Measurements from ENCODE around the gene MVB12B.

The MVB12B gene

DNA sequence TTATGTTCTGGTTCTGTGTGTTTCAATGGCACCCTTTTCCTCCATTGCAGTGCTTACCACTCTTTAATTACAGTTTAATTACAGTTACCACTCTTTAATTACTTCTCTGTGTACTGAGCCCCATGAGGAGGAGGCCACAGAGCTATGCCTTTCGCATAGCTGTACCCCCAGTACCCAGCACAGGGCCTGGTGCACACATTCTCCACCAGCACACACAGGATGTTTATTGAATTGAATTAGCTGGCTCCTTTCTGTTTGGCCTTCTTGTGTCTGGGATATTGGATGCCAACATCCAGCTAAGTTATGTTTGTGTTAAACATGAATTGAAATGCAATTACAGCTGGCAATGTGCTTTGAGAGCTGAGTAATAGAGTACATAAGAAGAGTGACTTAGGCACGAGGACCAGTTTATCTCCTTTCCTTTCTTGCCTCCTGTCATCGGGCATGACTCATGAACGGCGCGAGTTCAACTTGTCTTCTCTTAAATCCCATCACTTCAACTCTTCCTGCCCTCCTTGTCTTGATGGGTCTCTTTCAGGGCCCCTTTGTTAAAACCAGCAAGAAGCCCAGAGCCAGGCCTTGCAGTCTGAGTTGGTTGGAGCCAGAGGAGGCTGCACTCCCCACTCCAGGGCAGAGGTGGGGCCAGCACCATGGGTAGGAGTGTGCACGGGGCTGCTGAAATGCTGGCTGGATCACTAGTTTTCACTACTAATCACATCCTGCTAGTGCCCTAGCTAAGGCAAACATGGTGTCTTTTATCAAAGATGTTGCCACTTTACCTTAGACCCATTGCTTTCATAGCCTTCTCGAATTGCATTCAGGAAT, 37.4 kb downstream of the MVB12B start:
- no peak for FAIRE-seq

DNA sequence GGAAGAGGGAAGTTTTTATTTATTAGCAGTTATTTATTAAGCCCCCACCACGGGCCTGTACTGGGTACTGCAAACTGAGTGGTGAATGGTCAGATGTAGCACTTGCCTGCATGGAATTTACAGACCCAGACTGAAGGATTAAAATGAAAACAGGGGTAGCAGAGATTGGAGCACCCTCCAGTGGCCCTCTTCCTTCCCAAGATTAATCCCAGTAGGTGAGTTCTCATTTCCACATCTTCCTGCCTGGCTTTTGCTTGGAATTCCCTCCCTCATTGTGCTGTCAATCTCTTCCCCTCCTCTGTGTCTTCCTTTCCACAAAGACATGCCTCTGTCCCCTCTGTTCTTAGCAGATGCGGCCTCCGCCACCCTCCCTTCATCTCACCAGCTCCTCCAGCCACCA, 39.2 kb downstream of the MVB12B start:
- no peak for FAIRE-seq

DNA sequence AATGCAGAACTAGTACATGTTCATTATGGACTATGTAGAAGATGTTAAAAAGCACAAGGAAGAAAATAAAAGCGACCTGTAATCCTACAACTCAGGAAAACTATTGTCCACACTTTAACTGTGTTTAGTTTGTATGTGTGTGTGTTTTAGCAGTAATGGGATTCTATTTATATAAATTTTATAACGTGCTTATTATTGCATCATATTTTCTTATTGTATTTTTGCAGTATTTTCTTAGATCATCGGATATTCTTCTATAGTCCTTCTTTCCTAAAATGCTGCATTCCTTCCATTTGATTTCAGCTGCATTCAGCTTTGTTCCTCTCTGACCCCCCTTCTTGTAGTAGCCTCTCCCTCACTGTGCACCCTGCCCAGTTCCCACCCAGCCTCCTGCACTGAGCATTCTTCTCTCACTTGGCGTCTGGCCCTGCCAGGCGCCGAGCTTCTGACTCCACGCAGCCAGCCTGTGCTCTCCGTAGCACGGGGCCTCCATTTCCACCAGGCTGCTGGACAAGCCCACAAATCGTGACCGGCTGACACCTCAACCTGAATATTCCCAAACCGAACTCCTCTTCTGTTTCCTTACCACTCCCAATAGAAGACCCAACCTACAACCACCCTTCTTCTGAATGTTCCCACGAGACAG, 39.9 kb downstream of the MVB12B start:
- FAIRE-seq: no peak

DNA sequence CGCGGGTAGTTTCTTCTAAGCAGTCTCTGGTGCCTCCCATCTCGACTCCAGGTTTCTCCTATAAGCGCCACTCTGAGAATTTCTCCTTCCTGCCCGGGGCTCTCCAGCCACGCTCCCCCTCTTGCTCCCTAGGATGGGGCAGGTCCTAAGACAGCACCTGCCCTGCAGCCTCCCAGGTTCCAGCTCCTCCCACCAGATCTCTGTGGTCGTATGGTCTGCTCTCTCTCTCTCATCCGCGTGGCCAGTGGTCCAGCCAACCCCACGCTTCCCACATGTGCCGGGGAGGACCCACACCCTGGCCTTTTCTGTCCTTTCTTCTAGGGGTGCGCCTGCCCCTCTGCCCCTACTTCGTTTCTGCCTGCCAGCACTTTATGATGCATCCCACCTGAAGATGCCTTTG, 40.5 kb downstream of the MVB12B start:
- FAIRE-seq: no peak

DNA sequence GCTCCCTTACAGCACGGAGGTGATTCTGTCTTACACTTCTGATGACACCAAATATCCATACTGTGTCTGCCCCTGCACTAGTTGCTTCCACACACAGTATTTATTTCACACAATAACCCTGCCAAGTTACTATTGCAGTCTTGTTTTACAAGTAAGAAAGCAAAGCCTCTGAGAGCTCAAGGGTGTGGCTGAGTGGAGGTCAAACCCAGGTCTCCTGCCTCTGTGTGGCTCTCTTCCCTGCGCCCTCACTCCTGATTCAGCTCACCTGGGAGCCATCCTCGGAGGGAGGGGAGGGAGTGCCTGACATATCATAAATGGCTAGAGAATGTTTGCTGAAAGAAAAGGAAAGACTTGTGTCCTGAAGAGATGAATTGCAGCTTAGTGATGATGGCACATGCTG, 41.0 kb downstream of the MVB12B start:
- no peak for FAIRE-seq

DNA sequence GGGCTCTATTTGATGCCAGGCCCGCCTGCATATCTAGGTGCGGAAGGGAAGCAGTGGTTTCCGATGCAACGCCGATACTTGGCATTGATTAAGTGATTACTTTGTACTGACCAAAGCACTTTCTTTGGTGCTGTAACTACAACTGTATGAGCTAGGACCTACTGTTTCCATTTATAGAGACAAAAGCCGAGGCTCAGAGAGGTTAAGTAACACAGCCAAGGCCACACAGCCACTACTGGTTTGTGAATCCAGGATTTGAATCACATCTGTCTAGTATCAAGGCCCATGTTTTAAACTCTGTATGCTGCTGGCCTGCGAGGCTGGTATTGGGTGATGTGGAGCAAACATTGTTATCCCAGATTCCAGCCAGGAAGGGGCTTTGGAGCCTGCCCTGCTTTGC, 41.4 kb downstream of the MVB12B start:
- FAIRE-seq: no peak

DNA sequence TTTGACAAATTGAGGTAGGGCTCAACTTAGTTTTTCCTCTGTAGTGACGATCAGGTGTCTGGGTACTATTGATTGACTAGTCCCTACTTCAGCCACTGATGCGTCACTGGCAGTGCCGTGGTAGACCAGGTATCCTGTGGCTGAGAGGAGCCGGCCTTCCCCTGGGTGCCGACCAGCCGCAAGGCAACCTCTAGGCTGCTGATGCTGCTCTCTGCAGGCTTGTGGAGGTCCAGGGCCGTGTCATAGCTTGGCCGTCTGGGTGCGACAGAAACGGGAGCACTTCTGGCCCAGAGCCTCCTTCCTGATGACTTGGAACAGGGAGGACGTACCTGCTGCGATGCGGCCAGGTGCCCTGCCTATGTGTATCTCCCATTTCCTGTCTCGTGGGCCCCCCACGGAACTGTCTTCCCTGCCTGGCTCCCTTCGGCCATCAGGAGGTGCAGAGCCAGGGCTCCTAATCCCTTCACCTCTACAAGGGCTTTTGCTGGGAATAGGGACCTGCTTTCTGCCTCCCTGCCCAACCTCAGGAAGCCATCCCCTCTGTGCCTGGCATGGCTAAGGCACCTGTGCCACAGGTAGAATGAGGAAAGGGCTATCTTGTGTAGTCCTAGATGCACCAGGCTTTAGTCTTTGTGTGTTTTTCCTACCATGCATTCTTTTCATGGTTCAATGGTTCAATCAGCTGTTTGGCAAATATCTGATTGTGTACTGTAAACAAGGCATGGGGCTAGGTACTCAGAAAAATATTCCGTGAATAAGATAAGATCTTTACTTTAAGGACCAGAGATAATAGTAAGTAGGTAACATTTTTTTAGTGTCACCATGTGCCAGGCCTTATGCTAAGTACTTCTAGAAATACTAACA, 44.6 kb downstream of the MVB12B start:
- no peak for FAIRE-seq

DNA sequence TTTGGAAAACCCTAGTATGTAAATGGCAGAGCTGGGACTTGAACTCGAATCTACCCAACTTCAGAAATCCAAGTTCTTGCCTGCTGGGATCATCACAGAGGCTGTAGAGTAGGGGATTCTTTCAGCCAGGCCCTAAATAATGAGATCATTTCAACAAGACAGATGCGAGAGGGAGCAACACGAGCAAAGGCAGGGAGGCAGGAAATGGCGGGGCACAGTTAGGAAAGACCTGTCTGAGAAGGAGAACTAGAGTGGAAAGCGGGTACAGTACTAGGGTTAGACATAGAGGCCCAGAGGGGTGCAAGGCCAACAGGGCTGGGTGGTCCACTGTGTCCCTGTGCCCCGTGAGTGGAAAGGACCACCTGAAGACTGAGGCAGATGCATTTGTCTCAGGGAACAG, 46.1 kb downstream of the MVB12B start:
- FAIRE-seq: no peak

DNA sequence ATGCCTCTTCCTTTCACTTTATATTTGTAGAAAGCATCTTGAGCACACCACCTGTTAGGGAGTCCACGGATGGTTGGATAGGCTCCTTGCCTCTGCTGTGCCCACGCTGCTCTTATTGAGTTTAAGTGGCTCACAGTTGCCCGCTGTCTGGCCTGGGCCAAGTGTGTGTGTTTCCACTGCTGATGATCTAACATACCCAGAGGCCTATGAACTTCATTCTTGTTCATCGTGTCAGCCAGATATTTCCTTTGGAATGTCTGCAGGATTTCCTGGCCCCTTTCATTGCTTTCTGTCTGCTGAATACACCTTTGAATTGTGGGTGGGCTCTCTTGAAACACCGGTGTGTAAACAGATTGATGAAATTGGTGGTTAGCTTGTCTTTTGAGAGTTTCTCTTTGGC, 46.6 kb downstream of the MVB12B start:
- no peak for FAIRE-seq

DNA sequence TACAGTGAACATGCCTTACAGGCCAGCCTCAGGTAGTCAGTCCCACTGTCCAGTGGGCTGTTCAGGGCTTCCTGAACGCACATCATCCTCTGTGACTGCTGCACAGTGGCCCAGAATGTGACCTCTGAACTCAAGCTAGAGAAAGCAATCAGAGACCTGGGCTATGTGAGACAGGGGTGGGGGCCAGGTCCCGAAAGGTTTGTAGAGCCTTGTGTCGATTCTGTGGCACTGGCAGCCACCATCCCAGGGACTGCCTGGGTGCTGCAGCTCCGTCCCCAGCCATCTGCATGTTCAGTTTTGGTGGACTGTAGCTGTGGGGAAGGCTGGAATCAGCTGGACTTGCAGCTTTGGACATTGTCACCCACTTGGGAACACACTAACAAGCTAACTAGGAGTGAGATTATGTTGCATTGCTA, 47.7 kb downstream of the MVB12B start:
- no peak for FAIRE-seq

DNA sequence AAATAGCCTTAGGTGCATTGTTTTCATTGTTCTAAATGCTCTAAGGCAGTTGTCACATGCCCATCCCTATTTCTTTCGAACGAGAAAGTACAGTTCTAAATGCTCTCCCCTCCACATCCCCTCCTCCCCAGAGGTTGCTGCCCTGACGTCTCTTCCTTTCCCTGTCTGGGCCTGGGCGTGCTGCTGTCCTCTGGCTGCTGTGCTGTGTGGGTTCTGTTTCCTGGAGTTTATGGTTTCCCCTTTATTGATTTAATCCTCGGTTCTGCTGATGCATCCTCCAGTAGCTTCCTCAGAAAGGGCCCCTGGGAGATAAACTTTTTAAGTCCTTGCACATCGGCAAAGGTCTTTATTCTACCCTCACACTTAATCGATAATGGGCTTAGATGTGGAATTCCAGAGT, 48.8 kb downstream of the MVB12B start:
- FAIRE-seq: no peak

DNA sequence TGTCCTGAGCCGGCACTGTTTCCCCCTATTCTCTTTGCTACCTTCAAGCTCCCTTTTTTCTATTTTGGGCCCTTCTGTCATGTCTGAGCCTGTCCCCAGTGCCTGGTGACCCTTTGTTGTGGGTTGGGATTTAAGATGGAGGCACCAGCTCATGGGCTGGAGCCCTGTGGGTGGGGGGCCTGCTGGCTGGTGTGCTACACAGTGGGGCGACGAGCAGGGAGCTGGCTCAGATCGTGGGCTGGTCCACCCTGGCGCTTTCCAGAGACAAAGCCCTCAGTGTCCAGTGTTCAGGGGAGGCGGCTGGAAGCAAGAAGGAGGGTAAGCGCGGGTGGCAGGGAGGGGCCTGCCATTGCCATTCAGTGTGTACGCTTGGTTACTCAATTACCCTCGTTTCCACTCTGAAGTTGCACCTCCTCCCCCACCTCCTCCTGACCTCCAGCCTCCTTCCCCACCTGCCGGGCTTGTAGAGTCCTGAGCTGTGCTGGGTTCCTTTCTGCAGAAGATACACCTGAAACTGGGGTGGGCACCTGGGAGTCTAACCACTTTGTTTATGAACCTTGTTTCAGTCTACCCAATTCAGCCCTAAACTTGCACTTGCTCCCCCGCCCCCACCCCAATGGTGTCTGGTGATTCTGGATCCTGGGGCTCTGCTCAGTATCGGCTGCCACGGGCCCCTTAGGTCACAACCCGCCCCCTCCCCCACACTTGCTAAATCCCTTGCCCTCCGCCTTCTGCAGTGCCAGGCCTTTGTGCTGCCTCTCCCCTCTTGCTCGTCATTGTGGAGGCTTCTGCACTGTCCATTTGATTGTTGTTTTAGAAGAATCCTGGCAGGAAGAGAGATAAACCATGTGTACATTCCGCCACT, 49.9 kb downstream of the MVB12B start:
- FAIRE-seq: no peak

DNA sequence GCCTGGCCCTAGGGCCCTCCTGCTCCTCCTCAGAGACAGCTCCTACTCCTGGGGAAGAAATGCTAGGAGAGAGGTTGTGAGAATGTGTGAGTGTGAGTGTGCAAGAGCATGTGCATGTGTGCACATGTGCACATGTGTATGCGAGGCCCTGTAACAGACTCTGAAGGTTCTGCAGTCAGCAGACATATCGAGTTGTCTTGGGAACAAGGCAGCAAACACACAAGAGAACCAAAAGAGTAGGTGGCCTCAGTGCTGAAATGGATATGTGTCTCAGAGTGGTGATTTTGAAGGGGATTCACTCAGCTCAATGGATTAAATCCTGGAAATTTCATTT, 50.5 kb downstream of the MVB12B start:
- FAIRE-seq: no peak

DNA sequence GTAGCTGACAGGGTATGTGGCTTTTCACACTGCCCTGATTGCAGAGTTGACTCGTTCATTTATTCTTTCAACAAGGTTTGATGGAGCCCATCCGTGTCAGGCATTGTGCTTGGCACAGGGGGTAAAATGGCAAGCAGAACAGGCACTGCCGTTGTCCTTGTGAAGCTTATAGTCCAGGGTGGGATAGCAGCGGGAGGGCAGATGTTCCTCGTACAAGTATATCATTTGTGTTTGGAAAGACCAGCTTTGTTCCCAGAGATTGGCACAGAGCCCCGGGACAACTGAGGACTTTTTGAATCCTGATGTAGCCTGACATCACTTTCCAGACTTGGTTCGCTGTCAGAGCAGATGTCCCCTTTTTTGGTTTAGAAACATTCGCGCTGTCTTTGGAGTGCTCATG, 50.9 kb downstream of the MVB12B start:
- no peak for FAIRE-seq

DNA sequence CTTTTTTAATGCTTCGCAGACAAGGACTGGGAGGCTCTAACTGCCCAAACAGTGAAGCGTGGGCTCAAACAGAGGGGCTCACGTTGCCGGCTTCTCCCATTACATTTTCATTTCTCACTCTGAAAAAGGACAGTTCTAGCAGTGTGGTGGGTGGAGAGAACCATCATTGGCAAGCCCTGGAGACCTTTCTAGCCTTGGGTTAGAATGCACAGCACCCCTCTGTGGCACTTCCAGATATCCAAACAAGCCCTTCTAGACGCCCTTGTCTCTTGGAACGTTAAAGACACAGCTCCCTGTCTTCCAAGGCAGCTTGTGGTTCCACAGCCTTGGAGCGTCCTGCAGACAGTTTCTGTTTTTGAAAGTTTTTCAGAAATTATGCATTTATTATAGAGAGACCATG, 52.1 kb downstream of the MVB12B start:
- FAIRE-seq: no peak

DNA sequence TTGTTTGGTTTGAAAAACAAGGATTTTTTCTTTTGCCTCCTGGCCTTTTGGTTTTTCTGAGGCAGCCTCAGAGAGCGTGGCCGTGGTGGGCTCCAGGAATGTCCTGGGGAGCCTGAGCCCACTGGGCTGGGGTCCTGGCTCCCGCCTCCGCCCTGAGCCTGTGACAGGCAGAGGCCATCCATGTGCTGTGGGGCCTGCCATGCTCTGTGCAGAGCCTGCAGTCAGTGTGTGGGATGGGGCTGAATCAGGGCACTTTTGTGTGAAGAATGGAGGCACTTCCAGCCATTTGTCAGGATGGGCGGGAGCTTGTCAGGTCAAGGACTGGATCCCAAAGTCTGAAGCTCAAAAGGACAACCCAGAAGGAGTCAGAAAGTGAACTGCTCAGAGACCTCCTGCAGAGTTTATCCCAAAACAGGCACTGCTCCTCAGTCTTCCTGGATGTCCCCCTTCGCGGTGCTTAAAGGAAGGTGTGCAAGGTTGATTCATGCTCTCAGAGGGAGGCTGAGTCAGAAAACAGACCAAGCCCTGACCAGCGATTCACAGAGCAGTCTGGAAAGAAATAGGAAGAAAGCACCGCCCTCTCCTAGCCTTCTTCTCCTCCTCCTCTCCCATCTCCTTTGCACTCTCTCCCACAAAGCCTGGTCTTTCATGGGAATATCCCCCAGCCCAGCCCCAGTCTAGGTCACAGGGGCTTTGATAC, 53.2 kb downstream of the MVB12B start:
- FAIRE-seq: no peak

DNA sequence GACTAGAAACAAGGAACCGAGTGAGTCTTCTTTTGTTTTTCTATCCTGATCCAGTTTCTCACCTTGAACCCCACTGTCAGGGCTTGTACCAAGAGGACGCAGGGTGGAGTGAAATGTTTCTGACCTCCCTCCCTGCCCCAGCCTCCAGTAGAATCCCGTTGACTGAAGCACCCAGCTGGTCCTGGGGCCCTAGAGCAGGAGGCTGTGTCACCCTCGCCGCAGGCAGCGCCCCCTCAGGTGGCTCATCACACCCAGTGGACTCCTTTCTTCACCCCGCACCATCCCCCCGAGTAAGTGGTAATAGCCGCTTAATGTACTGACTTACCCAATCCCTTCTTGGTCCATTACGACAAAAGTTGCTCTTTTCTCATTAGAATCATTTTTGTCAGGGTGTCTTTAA, 53.8 kb downstream of the MVB12B start:
- no peak for FAIRE-seq

DNA sequence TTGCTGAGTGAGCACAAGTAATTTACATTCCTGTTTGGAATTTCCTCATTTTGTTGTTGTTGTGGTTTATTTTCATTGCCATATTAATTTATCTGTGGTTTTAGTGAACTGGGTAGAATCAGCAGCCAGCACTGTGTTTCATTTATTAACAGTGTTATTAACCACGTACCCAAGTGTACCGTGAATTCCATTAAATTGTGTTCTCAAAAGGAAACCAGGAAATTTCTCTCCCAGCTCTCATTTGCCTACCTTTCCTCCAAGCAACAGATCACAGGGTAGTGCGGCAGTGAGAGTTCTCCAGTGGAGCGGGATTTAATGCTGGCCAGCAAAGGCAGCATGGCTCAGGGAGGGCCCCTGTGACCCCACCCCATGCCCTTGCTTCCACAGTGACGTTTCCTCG, 54.6 kb downstream of the MVB12B start:
- FAIRE-seq: no peak

DNA sequence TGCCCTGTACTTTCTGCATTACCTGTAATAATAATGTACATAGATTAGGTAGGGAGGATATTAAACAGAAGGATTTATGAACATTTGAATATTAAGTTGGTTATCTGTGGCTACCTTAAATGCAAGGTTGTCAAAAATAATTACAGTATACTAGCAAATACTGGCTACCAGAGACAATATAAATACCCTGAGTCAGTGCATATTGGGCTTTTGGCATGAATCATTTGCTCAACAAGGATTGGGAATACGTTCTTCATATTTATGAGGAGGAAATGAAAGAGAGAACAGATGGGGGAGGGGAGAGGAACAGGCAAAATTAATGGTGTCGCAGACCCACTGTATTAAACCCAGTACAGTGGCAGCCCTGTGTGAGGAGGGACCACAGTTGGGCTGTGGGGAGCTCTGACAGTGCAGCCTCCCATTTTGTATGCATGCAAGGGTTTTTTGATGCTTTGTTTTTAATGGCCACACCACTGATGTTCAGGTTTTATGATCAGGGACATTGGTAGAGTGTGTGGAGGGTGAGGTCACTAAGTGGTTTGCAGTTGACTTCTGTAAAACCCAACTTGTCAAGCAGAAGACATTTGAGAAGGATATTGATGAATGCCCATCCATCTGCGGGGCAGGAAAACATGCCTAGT, 56.9 kb downstream of the MVB12B start:
- FAIRE-seq: no peak

DNA sequence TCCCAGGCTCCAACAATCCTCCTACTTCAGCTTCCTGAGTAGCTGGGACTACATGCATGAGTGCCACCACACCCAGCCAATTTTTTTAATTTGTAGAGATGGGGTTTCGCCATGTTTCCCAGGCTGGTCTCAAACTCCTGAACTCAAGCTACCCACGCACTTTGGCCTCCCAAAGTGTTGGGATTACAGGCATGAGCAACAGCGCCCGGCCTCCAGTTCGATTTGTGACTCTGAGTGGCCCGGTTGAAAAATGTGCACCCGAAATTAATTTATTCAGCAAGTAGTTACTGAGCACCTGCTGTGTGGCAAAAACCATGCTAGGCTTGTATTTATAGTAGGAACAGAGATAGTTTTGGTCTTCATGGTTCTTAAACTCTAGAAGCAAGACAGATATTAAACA, 58.3 kb downstream of the MVB12B start:
- no peak for FAIRE-seq

DNA sequence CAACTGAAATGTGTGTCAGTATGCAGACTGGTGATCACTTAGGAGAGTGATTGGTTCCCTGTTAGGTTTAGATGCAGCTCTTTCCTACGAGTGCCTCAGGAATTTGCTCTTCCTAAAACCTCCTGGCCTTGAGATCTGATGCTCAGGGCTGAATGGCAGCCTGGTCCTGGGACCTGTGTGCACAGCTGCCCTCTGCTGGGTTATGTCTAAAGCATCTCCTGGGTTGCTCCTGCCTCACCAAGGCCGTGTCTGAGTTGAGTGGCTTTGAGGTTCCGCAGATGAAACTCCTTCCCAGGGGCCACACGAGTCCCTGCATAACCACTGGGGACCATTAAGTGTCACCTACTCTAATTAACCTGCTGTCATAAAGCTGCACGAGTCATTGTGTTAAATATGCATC, 59.5 kb downstream of the MVB12B start:
- FAIRE-seq: no peak

DNA sequence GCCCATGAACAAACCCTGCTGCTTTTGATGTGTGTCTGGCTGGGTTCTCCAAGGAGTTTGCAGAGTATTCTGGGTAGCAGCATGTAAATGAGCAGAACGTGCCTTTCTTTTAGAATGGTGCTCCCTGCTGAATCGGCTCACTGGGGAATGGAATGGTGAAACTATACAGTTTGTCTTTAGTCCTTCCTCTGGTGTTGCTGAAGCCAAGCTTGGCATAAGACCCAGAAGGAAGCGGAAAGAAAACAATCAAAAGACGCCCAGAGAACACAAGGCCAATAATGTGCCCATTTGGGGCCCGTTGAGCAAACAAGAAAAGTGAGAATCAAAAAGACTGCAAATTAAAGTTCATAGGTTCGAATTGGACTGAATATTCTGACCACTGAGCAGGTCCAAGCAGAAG, 60.1 kb downstream of the MVB12B start:
- FAIRE-seq: no peak

All from colon (tissue), 2 donors.